ENCODE results near the gene SH2D3C. TPM values are rescaled to one million over a fixed set of nuclear protein-coding genes. Genes with fewer than 3 reads are reported as not detected.

SH2D3C gene
- total RNA-seq, 1 donor from 2014 or later = 16.0 TPM

GRCh38 chr9:127751269-127752054 is 27.0 kb downstream of the SH2D3C start:
- DNase-seq (ENCODE audit: low spot score) = no peak
- intact Hi-C loops (cut with DNase I) = no loop called here

- DNase-seq (ENCODE audit: low spot score) = no peak
- intact Hi-C loops (cut with DNase I) = no loop called here
These were observed 29.2 kb downstream of the SH2D3C start for GRCh38 chr9:127749090-127749787.

- DNase-seq (ENCODE audit: low spot score) = no peak
- intact Hi-C loops (cut with DNase I) = no loop called here
These were observed 31.4 kb downstream of the SH2D3C start for GRCh38 chr9:127746959-127747569.

GRCh38 chr9:127744398-127745110 is 33.9 kb downstream of the SH2D3C start:
- no peak for DNase-seq (ENCODE audit: low spot score)
- intact Hi-C loops (cut with DNase I) = no loop called here

- intact Hi-C loops (cut with DNase I) = no loop called here
- no peak for DNase-seq (ENCODE audit: low spot score)
These were observed 35.9 kb downstream of the SH2D3C start for GRCh38 chr9:127742435-127743088.

GRCh38 chr9:127741831-127742434 is 36.5 kb downstream of the SH2D3C start:
- intact Hi-C loops (cut with DNase I) = no loop called here
- peak; percentile 88 for DNase-seq (ENCODE audit: low spot score)

GRCh38 chr9:127739614-127740330 is 38.7 kb downstream of the SH2D3C start:
- DNase-seq (ENCODE audit: low spot score) = no peak
- intact Hi-C loops (cut with DNase I) = loop anchor here (5.0 kb wide), 1 partner anchor 133 kb away; no protein-coding TSS in a partner anchor

- intact Hi-C loops (cut with DNase I) = loop anchor here (5.0 kb wide), 1 partner anchor 134 kb away; no protein-coding TSS in a partner anchor
- DNase-seq (ENCODE audit: low spot score) = no peak
These were observed 39.8 kb downstream of the SH2D3C start for GRCh38 chr9:127738666-127739065.

- DNase-seq (ENCODE audit: low spot score) = no peak
- intact Hi-C loops (cut with DNase I) = loop anchor here (1.0 to 5.0 kb wide), 3 partner anchors 50 to 183 kb away; no protein-coding TSS in a partner anchor
These were observed 42.8 kb downstream of the SH2D3C start for GRCh38 chr9:127735530-127736185.

GRCh38 chr9:127734747-127735529 is 43.5 kb downstream of the SH2D3C start, which contains the start of gene TOR2A:
TSS of gene TOR2A (minus strand) at chr9:127735294. CDS start at chr9:127735270, 24 bp downstream.
- DNase-seq (ENCODE audit: low spot score) = peak; percentile 98
- intact Hi-C loops (cut with DNase I) = loop anchor here (1.0 to 5.0 kb wide), 5 partner anchors 50 to 184 kb away; partner anchors contain the start of gene STXBP1

GRCh38 chr9:127734247-127734746 is 44.2 kb downstream of the SH2D3C start:
- DNase-seq (ENCODE audit: low spot score) = no peak

GRCh38 chr9:127733614-127734013 is 44.9 kb downstream of the SH2D3C start:
- DNase-seq (ENCODE audit: low spot score) = no peak
- intact Hi-C loops (cut with DNase I) = loop anchor here (1.0 to 5.0 kb wide), 3 partner anchors 121 to 185 kb away; partner anchors contain the start of gene STXBP1

More at GRCh38 chr9:127734247-127734746, 44.2 kb downstream of the SH2D3C start:
- intact Hi-C loops (cut with DNase I) = loop anchor here (1.0 to 5.0 kb wide), 3 partner anchors 122 to 185 kb away; partner anchors contain the start of gene STXBP1

GRCh38 chr9:127732444-127732843 is 46.0 kb downstream of the SH2D3C start:
- no peak for DNase-seq (ENCODE audit: low spot score)
- intact Hi-C loops (cut with DNase I) = loop anchor here (5.0 kb wide), 1 partner anchor 120 kb away; the partner anchor contains the start of gene STXBP1

- DNase-seq (ENCODE audit: low spot score) = no peak
- intact Hi-C loops (cut with DNase I) = loop anchor here (5.0 kb wide), 1 partner anchor 120 kb away; the partner anchor contains the start of gene STXBP1
These were observed 46.5 kb downstream of the SH2D3C start for GRCh38 chr9:127731938-127732337.

- DNase-seq (ENCODE audit: low spot score) = no peak
- intact Hi-C loops (cut with DNase I) = loop anchor here (5.0 kb wide), 1 partner anchor 119 kb away; the partner anchor contains the start of gene STXBP1
These were observed 47.6 kb downstream of the SH2D3C start for GRCh38 chr9:127730799-127731410.
